ENCODE data around the gene CD2AP. TPM values are rescaled to one million over a fixed set of nuclear protein-coding genes. Genes with fewer than 3 reads are reported as not detected.
A peak's percentile ranks its signal among the peaks of the same experiment; 100 is the strongest.
"Not testable (repeated sequence)": the region's sequence is repeated elsewhere in the genome, so short reads cannot be mapped to it uniquely, and the experiment has no call there.

The CD2AP gene
- total and polyA plus RNA-seq, 4 donors, result 8.5 to 28.8 (median 16.7) TPM

GRCh38 chr6:47634210-47635047, 156.8 kb downstream of the CD2AP start:
- no CpG with 5 or more reads among the region's 5 CpGs for WGBS (ENCODE audit: insufficient coverage)
- Histone ChIP-seq H3K27me3 (ENCODE audit: control insufficient read depth, insufficient read depth, low read length) (no peaks in the 10 kb centered on the region), H3K9me3 (ENCODE audit: control insufficient read depth, insufficient read depth, low read length) (no peaks in the 10 kb centered on the region), H3K36me3 (ENCODE audit: control insufficient read depth, insufficient read depth, low read length) (no peaks in the 10 kb centered on the region), H3K27ac (ENCODE audit: low read depth, low read length) (no peak overlapping the region), H3K4me1 (ENCODE audit: control insufficient read depth, insufficient read depth, low read length) (no peaks in the 10 kb centered on the region), H3K4me3 (ENCODE audit: low read depth, low read length) (no peak overlapping the region)
- peak in 1 of 6 donors; percentile 37 for DNase-seq (ENCODE audit: low read depth in 4 of 6, low spot score in 6 of 6)

- Histone ChIP-seq H3K4me1 (ENCODE audit: control insufficient read depth, insufficient read depth, low read length) (no peaks in the 10 kb centered on the region), H3K9me3 (ENCODE audit: control insufficient read depth, insufficient read depth, low read length) (no peaks in the 10 kb centered on the region), H3K27ac (ENCODE audit: low read depth, low read length) (no peak overlapping the region), H3K4me3 (ENCODE audit: low read depth, low read length) (no peak overlapping the region), H3K36me3 (ENCODE audit: control insufficient read depth, insufficient read depth, low read length) (no peaks in the 10 kb centered on the region), H3K27me3 (ENCODE audit: control insufficient read depth, insufficient read depth, low read length) (no peaks in the 10 kb centered on the region)
- WGBS (ENCODE audit: insufficient coverage), result no CpG with 5 or more reads among the region's 4 CpGs
- no peak for DNase-seq (ENCODE audit: low read depth in 4 of 6, low spot score in 6 of 6)
Measured at GRCh38 chr6:47646689-47647088, 169.1 kb downstream of the CD2AP start.

- DNase-seq (ENCODE audit: low read depth in 4 of 6, low spot score in 6 of 6), result no peak
- H3K4me1 ChIP-seq (ENCODE audit: control insufficient read depth, insufficient read depth, low read length), result no peaks in the 10 kb centered on the region
- no CpG with 5 or more reads among the region's 1 CpG for WGBS (ENCODE audit: insufficient coverage)
- H3K36me3 ChIP-seq (ENCODE audit: control insufficient read depth, insufficient read depth, low read length), result no peaks in the 10 kb centered on the region
- no peak overlapping the region for H3K27ac ChIP-seq (ENCODE audit: low read depth, low read length)
- H3K4me3 ChIP-seq (ENCODE audit: low read depth, low read length), result no peak overlapping the region
- H3K27me3 ChIP-seq (ENCODE audit: control insufficient read depth, insufficient read depth, low read length), result no peaks in the 10 kb centered on the region
- no peaks in the 10 kb centered on the region for H3K9me3 ChIP-seq (ENCODE audit: control insufficient read depth, insufficient read depth, low read length)
Measured at GRCh38 chr6:47647188-47647587, 169.6 kb downstream of the CD2AP start.

- not testable (repeated sequence) for H3K9me3 ChIP-seq (ENCODE audit: control insufficient read depth, insufficient read depth, low read length); H3K27me3 ChIP-seq (ENCODE audit: control insufficient read depth, insufficient read depth, low read length); H3K27ac ChIP-seq (ENCODE audit: low read depth, low read length); DNase-seq (ENCODE audit: low read depth in 4 of 6, low spot score in 6 of 6); H3K4me3 ChIP-seq (ENCODE audit: low read depth, low read length); H3K4me1 ChIP-seq (ENCODE audit: control insufficient read depth, insufficient read depth, low read length); H3K36me3 ChIP-seq (ENCODE audit: control insufficient read depth, insufficient read depth, low read length)
- 100% methylated on average over 2 of the region's 4 CpGs for WGBS (ENCODE audit: insufficient coverage)
Measured at GRCh38 chr6:47647626-47648025, 170.0 kb downstream of the CD2AP start.

- H3K4me1 ChIP-seq (ENCODE audit: control insufficient read depth, insufficient read depth, low read length), result no peaks in the 10 kb centered on the region
- no peaks in the 10 kb centered on the region for H3K27me3 ChIP-seq (ENCODE audit: control insufficient read depth, insufficient read depth, low read length)
- H3K36me3 ChIP-seq (ENCODE audit: control insufficient read depth, insufficient read depth, low read length), result no peaks in the 10 kb centered on the region
- H3K4me3 ChIP-seq (ENCODE audit: low read depth, low read length), result no peak overlapping the region
- WGBS (ENCODE audit: insufficient coverage), result 93% methylated on average over 2 of the region's 2 CpGs
- DNase-seq (ENCODE audit: low read depth in 4 of 6, low spot score in 6 of 6), result no peak
- no peaks in the 10 kb centered on the region for H3K9me3 ChIP-seq (ENCODE audit: control insufficient read depth, insufficient read depth, low read length)
- no peak overlapping the region for H3K27ac ChIP-seq (ENCODE audit: low read depth, low read length)
Measured at GRCh38 chr6:47648031-47648430, 170.4 kb downstream of the CD2AP start.

- no peak overlapping the region for H3K4me3 ChIP-seq (ENCODE audit: low read depth, low read length)
- 89% methylated on average over 2 of the region's 3 CpGs for WGBS (ENCODE audit: insufficient coverage)
- no peaks in the 10 kb centered on the region for H3K27me3 ChIP-seq (ENCODE audit: control insufficient read depth, insufficient read depth, low read length)
- H3K36me3 ChIP-seq (ENCODE audit: control insufficient read depth, insufficient read depth, low read length), result no peaks in the 10 kb centered on the region
- DNase-seq (ENCODE audit: low read depth in 4 of 6, low spot score in 6 of 6), result no peak
- no peak overlapping the region for H3K27ac ChIP-seq (ENCODE audit: low read depth, low read length)
- no peaks in the 10 kb centered on the region for H3K9me3 ChIP-seq (ENCODE audit: control insufficient read depth, insufficient read depth, low read length)
- H3K4me1 ChIP-seq (ENCODE audit: control insufficient read depth, insufficient read depth, low read length), result no peaks in the 10 kb centered on the region
Measured at GRCh38 chr6:47650553-47651432, 173.2 kb downstream of the CD2AP start.

- WGBS (ENCODE audit: insufficient coverage), result 59% methylated on average over 2 of the region's 6 CpGs
- no peak overlapping the region for H3K27ac ChIP-seq (ENCODE audit: low read depth, low read length)
- no peaks in the 10 kb centered on the region for H3K27me3 ChIP-seq (ENCODE audit: control insufficient read depth, insufficient read depth, low read length)
- no peak overlapping the region for H3K4me3 ChIP-seq (ENCODE audit: low read depth, low read length)
- H3K36me3 ChIP-seq (ENCODE audit: control insufficient read depth, insufficient read depth, low read length), result no peaks in the 10 kb centered on the region
- no peak for DNase-seq (ENCODE audit: low read depth in 4 of 6, low spot score in 6 of 6)
- no peaks in the 10 kb centered on the region for H3K9me3 ChIP-seq (ENCODE audit: control insufficient read depth, insufficient read depth, low read length)
- no peaks in the 10 kb centered on the region for H3K4me1 ChIP-seq (ENCODE audit: control insufficient read depth, insufficient read depth, low read length)
Measured at GRCh38 chr6:47651505-47651944, 173.9 kb downstream of the CD2AP start.

GRCh38 chr6:47653706-47654105, 176.1 kb downstream of the CD2AP start:
- no peak for DNase-seq (ENCODE audit: low read depth in 4 of 6, low spot score in 6 of 6)
- 86% methylated on average over 5 of the region's 5 CpGs for WGBS (ENCODE audit: insufficient coverage)
- H3K27me3 ChIP-seq (ENCODE audit: control insufficient read depth, insufficient read depth, low read length), result no peaks in the 10 kb centered on the region
- H3K27ac ChIP-seq (ENCODE audit: low read depth, low read length), result no peak overlapping the region
- no peaks in the 10 kb centered on the region for H3K9me3 ChIP-seq (ENCODE audit: control insufficient read depth, insufficient read depth, low read length)
- no peaks in the 10 kb centered on the region for H3K36me3 ChIP-seq (ENCODE audit: control insufficient read depth, insufficient read depth, low read length)
- H3K4me3 ChIP-seq (ENCODE audit: low read depth, low read length), result no peak overlapping the region
- H3K4me1 ChIP-seq (ENCODE audit: control insufficient read depth, insufficient read depth, low read length), result no peaks in the 10 kb centered on the region

- Histone ChIP-seq H3K36me3 (ENCODE audit: control insufficient read depth, insufficient read depth, low read length) (no peaks in the 10 kb centered on the region), H3K4me3 (ENCODE audit: low read depth, low read length) (no peak overlapping the region)
- WGBS (ENCODE audit: insufficient coverage), result 88% methylated on average over 2 of the region's 4 CpGs
Measured at GRCh38 chr6:47654255-47654654, 176.7 kb downstream of the CD2AP start.

More at GRCh38 chr6:47654255-47654654, 176.7 kb downstream of the CD2AP start:
- Histone ChIP-seq H3K4me1 (ENCODE audit: control insufficient read depth, insufficient read depth, low read length) (no peaks in the 10 kb centered on the region), H3K27ac (ENCODE audit: low read depth, low read length) (no peak overlapping the region), H3K9me3 (ENCODE audit: control insufficient read depth, insufficient read depth, low read length) (no peaks in the 10 kb centered on the region), H3K27me3 (ENCODE audit: control insufficient read depth, insufficient read depth, low read length) (no peaks in the 10 kb centered on the region)
- DNase-seq (ENCODE audit: low read depth in 4 of 6, low spot score in 6 of 6), result no peak
